NCI-H69 (cell line): ENCODE results near the gene PALM.

Source experiments
- DNase-seq: peaks from one replicate; lab custom pipeline; 2025; lab: John Stamatoyannopoulos, UW

Gene PALM

GRCh38 chr19:782878-783668, 74.3 kb downstream of the PALM start:
- DNase-seq = no peak

- DNase-seq = no peak
These were observed 75.8 kb downstream of the PALM start for GRCh38 chr19:784541-784940.

GRCh38 chr19:787536-787935, 78.8 kb downstream of the PALM start:
- DNase-seq = no peak

GRCh38 chr19:788686-788982, 79.9 kb downstream of the PALM start:
- no peak for DNase-seq

GRCh38 chr19:788983-789700, 80.4 kb downstream of the PALM start:
- no peak for DNase-seq

GRCh38 chr19:789701-790060, 80.9 kb downstream of the PALM start:
- no peak for DNase-seq

- no peak for DNase-seq
These were observed 82.4 kb downstream of the PALM start for GRCh38 chr19:791007-791566.

GRCh38 chr19:791567-792305, 83.0 kb downstream of the PALM start:
- DNase-seq = no peak

- no peak for DNase-seq
These were observed 83.7 kb downstream of the PALM start for GRCh38 chr19:792306-792885.

- DNase-seq = no peak
These were observed 85.1 kb downstream of the PALM start for GRCh38 chr19:793806-794205.

GRCh38 chr19:795073-795611, 86.4 kb downstream of the PALM start:
- no peak for DNase-seq

- no peak for DNase-seq
These were observed 87.2 kb downstream of the PALM start for GRCh38 chr19:795691-796581.

- DNase-seq = peak; percentile 100
These were observed 88.2 kb downstream of the PALM start, which contains the start of gene PTBP1 for GRCh38 chr19:796692-797527. Gene PTBP1, plus strand, starts transcription at chr19:797452. Its CDS starts 46 bp downstream, at chr19:797498.
